Measurements from ENCODE around the gene CYTH1.

CYTH1 gene

DNA sequence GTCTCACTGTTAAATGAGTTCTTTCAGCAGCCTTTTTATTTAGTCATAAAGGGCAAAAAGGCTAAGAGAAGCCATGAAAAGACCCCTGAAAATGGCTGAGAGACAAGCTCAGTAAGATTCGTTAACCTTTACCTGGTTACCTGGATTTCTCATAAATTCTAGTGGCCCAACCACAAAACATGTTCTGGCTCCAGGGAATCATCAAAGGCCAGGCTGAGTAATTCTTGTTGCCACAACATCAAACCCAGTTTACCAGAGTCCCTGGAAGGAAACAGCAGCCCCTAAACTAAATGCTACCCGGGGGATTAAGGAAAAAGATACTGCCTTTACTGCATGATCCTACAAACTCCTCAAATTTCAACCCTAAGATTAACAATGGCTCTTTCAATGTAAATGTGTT is 15.8 kb downstream of the CYTH1 start:
- Histone ChIP-seq H3K4me1 (no peaks in the 10 kb centered on the region), H3K27me3 (no peaks in the 10 kb centered on the region), H3K36me3 (no peaks in the 10 kb centered on the region; the same call in 1 of the 2 replicates), H3K4me3 (ENCODE audit: low read depth, low read length) (no peak overlapping the region), H3K9me3 (no peaks in the 10 kb centered on the region)
- DNase-seq, result no peak
- TF ChIP-seq, protein P1, sequence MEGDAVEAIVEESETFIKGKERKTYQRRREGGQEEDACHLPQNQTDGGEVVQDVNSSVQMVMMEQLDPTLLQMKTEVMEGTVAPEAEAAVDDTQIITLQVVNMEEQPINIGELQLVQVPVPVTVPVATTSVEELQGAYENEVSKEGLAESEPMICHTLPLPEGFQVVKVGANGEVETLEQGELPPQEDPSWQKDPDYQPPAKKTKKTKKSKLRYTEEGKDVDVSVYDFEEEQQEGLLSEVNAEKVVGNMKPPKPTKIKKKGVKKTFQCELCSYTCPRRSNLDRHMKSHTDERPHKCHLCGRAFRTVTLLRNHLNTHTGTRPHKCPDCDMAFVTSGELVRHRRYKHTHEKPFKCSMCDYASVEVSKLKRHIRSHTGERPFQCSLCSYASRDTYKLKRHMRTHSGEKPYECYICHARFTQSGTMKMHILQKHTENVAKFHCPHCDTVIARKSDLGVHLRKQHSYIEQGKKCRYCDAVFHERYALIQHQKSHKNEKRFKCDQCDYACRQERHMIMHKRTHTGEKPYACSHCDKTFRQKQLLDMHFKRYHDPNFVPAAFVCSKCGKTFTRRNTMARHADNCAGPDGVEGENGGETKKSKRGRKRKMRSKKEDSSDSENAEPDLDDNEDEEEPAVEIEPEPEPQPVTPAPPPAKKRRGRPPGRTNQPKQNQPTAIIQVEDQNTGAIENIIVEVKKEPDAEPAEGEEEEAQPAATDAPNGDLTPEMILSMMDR (IDR thresholded peaks at IDR 0.05; ENCODE audit: low read depth, low read length), result no peak

DNA sequence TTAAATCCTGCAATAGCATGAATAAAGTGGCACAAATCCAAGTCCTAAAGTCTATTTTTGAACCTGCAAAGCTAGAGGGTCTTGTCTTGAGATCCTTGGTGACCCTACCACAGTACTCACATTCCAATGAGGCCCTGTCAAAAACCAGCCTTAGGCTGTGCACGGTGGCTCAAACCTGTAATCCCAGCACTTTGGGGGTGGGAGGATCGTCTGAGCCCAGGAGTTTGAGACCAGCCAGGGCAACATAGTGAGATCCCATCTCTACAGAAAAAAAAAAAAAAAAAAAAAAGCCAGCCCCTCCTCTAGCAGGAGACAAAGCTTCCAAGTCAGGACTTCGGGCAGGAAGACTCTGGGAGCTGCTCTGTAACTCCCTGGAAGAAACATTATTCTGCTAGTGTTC is 16.3 kb downstream of the CYTH1 start:
- Histone ChIP-seq H3K36me3 (no peaks in the 10 kb centered on the region; the same call in 1 of the 2 replicates), H3K4me1 (no peaks in the 10 kb centered on the region), H3K4me3 (ENCODE audit: low read depth, low read length) (no peak overlapping the region), H3K9me3 (no peaks in the 10 kb centered on the region), H3K27me3 (no peaks in the 10 kb centered on the region)
- TF ChIP-seq, protein P1 (IDR thresholded peaks at IDR 0.05; ENCODE audit: low read depth, low read length), result no peak
- DNase-seq, result no peak

DNA sequence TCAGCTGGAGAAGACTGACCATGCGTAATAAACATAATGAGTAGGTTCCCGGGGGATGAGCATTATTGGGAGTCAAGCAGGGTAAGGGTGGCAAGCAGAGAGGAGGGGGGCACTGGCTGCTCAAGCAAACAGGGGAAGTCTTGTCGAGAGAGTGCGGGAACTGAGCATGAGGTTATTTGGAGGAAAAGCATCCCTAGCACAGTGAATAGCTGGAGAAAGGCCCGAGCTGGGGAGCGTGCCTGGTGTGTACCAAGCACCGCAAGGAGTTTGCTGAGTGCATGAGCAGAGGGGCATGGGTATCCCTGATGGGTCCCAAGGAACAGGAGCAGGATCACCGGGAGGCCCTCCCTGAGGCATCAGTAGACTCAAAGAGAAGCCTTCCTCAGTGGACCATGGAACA is 17.2 kb downstream of the CYTH1 start:
- DNase-seq, result no peak
- H3K9me3 ChIP-seq, result no peaks in the 10 kb centered on the region
- no peaks in the 10 kb centered on the region for H3K4me1 ChIP-seq
- H3K4me3 ChIP-seq (ENCODE audit: low read depth, low read length), result no peak overlapping the region
- no peaks in the 10 kb centered on the region for H3K27me3 ChIP-seq
- H3K36me3 ChIP-seq, result no peaks in the 10 kb centered on the region; the same call in 1 of the 2 replicates
- TF ChIP-seq, protein P1 (IDR thresholded peaks at IDR 0.05; ENCODE audit: low read depth, low read length), result no peak

DNA sequence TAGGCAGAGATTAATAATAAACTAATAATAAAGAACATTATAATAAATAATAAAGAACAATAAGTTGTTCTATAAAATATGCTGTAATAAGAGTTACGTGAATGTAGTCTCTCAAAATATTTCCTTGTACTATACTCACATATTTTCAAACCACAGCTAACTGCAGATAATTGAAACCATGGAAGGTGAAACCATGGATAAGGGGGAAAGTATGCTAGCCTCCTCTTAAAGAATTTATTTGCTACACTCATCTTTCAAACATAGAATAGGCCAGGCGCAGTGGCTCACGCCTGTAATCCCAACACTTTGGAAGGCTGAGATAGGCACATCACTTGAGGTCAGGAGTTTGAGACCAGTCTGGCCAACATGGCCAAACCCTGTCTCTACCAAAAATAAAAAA is 18.5 kb downstream of the CYTH1 start:
- peaks cover 9% of the 10 kb centered on the region for H3K4me1 ChIP-seq
- no peaks in the 10 kb centered on the region; the same call in 1 of the 2 replicates for H3K36me3 ChIP-seq
- H3K27me3 ChIP-seq, result no peaks in the 10 kb centered on the region
- H3K9me3 ChIP-seq, result no peaks in the 10 kb centered on the region
- TF ChIP-seq, protein P1 (IDR thresholded peaks at IDR 0.05; ENCODE audit: low read depth, low read length), result no peak
- DNase-seq, result no peak
- no peak overlapping the region for H3K4me3 ChIP-seq (ENCODE audit: low read depth, low read length)

DNA sequence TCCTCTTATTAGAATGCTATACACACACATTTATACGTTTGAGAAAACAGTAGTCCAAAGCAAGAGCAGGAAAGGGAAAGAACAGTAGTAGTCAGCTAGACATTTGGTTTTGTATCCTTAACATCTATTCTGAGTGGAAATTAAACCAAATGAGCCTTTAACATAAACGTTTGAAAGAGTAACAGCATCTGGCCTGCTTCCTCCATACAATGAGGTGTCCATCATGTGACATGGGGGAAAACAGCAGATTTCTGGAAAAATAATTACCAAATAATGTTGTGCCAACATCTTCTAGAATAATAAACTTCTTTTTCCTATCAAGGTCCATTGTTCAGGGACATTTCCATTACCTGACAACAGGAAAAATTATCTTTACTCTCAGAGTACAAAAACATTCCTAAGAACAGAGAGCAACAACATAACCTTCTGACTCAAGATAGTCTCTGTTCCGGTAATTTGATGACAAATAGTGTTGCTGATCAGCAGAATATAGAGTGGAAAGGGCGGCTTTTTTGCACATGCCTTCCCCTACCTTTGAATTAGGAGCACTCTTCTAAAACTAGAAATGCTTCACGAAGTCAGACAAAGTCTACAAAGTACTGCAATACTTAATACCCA is 20.2 kb downstream of the CYTH1 start:
- Histone ChIP-seq H3K4me1 (peaks cover 9% of the 10 kb centered on the region), H3K27me3 (no peaks in the 10 kb centered on the region), H3K9me3 (no peaks in the 10 kb centered on the region), H3K36me3 (no peaks in the 10 kb centered on the region; the same call in 1 of the 2 replicates), H3K4me3 (ENCODE audit: low read depth, low read length) (no peak overlapping the region)
- TF ChIP-seq, protein P1 (IDR thresholded peaks at IDR 0.05; ENCODE audit: low read depth, low read length), result no peak
- no peak for DNase-seq

DNA sequence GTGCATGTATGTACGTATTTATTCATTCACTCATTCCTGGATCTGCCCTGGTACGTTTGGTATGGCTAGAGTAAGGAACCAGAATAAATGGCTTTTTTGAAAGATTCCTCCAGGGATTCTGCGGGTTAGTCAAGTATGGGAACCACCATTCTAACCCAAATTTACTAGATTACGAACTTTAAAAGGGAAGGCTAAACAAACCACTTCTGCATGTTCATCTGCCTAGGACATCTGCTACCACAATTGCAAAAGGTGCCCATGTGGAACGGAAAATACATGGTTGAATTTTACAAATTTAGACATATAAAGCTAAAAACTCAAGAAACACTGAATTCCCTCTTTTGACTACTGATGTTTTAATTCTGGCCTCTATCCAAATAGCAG is 22.1 kb downstream of the CYTH1 start:
- TF ChIP-seq, protein P1 (IDR thresholded peaks at IDR 0.05; ENCODE audit: low read depth, low read length), result no peak
- Histone ChIP-seq H3K36me3 (no peaks in the 10 kb centered on the region; the same call in 1 of the 2 replicates), H3K4me1 (peaks cover 9% of the 10 kb centered on the region), H3K9me3 (no peaks in the 10 kb centered on the region), H3K4me3 (ENCODE audit: low read depth, low read length) (no peak overlapping the region), H3K27me3 (no peaks in the 10 kb centered on the region)
- DNase-seq, result no peak
